Activated CD4-positive, alpha-beta T cell treated with anti-CD3 and anti-CD28 coated beads, Interleukin-2, Interleukin-4, amounts not matched to agents 100 ng/mL and 50 ng/mL, durations not matched to agents 16 hours and 8 hours (primary cell): Measurements from ENCODE around the gene RBM41.
"Not testable (repeated sequence)": the region's sequence is repeated elsewhere in the genome, so short reads cannot be mapped to it uniquely, and the experiment has no call there.

ENCODE experiments used
- DNase-seq: peaks from one replicate; pipeline ENCODE4 v3.0.0-alpha.2; 2020; ENCODE audit warnings: low spot score

Gene RBM41

DNA sequence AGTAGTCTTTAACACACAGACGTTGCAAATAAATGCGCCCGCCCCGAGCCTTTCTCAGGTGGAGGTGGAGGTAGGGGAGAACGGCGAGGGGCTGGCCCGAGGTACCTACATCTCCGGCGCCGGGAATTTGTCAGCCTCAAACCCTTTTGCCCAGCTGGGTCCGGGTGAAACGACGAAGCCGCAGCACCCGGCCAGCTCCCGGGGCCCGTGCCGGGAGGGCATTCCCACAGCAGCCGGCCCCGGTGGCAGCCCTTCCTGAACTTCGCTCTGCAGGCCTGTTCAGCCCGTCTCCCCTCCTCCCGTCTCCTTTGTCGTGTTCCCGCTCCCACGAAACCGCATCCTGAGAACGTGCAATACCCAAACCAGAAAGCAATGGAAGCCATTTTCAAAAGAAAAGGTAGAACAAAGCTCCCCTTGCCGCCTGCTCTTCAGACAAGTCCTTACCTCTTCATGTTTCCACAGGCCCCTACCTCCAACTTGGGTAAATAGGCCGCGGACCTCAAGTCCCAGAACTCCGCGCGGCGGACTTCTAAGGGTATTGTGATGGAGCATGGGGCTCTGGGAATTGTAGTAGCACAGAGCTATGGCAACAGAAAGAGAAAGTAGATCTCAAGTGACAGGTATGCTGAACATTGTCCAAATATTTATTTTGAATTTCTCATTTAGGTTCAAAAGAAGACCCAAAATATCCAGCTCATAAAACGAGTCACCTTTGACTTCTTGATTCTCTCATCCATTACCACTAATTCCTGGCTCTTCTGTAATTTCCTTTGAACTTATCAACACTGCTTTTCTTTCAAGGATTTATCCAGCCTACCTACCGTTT lies at the start of gene RBM41:
TSS of gene RBM41 (minus strand) at position 501 of the 826 bp plus-strand sequence. CDS start at position 452, 49 bp downstream.
- DNase-seq = peak; percentile 75

- DNase-seq = no peak
Observed at GRCh38 chrX:107168257-107168656, 49.6 kb upstream of the RBM41 start.

DNA sequence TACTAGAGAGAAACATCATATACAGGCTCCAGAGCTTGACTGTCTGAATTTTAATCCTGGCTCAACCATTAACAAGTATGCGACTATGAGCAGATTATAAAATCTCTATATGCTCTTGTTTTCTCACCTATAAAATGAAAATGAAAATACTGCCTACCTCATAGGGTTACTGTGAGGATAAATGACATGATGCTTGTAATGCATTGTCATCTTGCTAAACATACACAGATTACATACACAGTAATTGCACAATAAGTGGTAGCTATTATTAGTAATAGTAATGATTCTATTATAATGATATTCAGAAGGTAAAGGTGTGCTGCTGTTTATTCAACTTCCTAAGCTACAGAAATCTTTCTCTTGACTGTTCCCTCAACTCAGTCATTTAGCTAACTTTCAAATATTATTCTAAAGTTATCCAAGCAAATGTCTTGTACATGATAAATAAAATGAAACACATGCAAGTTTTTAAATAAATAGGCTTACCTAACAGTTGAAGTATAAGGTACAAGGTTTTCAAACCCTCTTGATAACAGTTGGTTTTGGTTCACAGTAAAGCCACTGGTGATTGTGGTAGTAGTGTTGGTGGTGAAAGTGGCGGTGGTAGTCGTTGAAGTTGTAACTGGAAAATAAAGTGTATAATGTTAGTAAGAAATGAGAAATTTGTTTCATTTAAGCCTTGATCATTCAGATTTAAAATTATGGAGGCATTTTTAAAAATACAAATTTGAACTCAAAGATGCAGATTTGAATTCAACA lies 48.7 kb upstream of the RBM41 start:
- no peak for DNase-seq

DNA sequence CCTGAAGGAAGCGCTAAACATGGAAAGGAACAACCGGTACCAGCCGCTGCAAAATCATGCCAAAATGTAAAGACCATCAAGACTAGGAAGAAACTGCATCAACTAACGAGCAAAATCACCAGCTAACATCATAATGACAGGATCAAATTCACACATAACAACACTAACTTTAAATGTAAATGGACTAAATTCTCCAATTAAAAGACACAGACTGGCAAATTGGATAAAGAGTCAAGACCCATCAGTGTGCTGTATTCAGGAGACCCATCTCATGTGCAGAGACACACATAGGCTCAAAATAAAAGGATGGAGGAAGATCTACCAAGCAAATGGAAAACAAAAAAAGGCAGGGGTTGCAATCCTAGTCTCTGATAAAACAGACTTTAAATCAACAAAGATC lies 39.0 kb upstream of the RBM41 start:
- DNase-seq = not testable (repeated sequence)

- not testable (repeated sequence) for DNase-seq
Observed at GRCh38 chrX:107155621-107156430, 37.2 kb upstream of the RBM41 start.

GRCh38 chrX:107154787-107155620 lies 36.4 kb upstream of the RBM41 start:
- DNase-seq = no peak

- DNase-seq = no peak
Observed at GRCh38 chrX:107153005-107153404, 34.4 kb upstream of the RBM41 start.

DNA sequence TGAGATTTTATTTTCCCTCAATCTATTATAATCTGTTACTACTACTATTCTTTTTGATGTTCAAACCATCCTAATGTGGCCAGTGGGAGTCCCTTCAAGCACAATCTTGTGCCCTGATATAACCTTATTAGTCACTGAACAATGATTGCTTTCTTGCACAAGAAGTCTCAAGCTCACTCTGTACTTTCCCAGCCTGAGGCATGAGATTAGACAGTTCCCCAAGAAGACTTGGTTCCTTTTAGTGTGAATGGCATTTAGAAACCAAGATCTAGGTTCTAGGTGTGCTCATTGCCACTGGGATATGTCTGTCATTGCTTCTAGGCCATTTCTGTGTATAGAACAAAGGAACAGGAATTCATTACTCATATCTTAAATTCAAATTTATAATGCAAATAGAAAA lies 28.0 kb upstream of the RBM41 start:
- DNase-seq = no peak

DNA sequence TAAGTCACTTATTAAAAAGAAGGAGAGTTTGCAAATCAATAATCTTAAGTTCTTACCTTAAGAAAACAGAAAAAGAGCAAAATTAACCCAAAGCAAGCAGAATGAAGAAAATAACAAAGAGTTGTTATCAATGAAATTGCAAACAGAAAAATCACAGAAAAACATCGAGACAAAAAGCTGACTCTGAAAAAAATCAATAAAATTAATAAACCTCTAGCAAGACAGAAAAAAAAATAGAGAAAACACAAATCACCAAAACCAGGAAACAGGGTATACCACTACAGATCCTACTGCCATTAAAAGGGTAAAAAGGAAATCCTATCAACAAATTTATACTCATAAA lies 17.3 kb upstream of the RBM41 start:
- DNase-seq = no peak

DNA sequence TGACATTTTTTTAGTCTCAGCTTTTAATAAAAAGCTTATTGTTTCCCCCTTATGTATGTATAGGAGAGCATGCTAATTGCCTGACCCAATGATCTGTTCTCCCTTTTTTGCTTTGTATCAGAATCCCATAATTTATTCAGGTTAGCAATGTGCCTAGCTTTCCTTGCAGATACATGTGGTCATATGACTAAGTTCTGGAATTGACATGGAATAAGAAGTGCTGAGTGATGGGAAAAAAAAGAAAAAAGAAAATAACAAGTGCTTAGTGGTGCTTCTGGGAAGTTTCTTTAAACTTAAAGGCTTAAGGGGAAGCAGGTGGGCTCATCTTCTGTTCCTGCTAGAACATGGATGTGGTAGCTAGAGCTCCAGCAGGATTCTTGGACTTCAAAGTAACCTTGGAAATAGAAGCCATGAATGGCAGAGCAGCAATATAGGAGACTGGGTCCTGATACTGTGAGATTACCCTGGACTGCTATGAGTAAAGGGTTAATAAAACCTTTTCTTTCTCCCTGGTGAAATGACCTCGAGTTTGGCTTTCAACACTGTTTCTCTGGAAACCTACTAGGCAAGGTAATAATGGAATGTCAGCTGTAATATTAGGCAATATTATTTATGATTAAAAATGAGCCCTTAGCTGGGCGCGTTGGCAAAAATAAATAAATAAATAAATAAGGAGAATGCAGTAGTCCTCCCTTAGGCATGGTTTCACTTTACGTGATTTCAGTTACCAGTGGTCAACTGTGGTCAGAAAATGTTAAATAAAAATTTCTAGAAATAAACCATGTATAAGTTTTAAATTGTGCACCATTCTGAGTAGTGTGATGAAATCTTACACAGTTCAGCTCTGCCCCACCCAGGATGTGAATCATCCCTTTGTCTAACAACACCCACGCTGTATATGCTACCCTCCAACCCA lies 16.7 kb upstream of the RBM41 start:
- DNase-seq = no peak

- no peak for DNase-seq
Observed at GRCh38 chrX:107123750-107124149, 5.1 kb upstream of the RBM41 start.

DNA sequence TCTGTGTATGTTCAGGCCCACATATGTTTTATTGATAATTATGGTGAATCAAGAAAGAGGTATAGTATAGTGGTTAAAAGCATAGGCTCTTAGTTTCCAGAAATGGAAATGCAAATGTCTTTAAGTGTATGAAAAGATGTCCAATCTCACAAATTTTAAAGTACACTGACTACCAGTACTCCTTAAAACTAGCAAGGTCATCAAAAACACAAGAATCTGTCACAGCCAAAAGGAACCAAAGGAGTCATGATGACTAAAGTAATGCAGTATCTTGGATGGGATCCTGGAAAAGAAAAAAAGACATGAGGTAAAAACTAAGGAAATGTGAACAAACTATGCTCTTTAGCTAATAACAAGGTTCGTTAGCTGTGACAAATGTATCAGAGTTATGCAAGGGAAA lies 661 bp upstream of the RBM41 start:
- no peak for DNase-seq

DNA sequence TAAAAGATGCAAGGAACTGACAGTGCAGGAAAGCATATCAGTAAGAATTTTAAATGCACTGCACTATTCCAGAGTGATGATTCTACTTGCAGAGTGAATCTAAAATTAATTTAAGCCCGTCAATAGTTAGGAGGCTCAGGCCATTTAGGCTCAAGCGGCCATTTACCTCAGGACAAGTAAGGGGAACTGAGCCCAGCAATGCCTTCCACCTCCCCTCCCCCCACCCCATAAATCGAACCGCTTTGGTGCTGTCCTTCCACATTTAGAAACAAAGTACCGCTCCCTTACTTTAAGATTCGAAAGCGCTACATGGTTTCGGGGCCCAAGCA lies 665 bp downstream of the RBM41 start:
- DNase-seq = no peak

DNA sequence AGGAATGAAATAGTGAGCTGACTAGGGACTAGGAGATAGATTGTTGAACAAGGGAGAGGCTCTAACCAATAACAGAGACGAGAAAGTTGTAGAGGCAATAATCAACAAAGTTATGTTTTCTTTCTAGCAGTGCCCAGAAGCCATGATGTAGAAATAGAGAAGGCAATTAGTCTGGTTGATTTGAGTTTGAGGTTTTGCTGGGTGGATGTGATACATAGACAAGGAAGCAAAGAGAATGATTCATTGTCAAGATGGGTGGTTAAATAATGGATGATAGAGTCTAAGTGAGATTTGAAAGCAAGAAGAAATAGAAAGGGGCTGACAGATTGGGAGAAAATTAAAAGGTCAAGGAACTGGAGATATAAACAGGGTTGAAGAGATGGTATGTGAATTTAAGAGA lies 11.2 kb downstream of the RBM41 start:
- DNase-seq = no peak

DNA sequence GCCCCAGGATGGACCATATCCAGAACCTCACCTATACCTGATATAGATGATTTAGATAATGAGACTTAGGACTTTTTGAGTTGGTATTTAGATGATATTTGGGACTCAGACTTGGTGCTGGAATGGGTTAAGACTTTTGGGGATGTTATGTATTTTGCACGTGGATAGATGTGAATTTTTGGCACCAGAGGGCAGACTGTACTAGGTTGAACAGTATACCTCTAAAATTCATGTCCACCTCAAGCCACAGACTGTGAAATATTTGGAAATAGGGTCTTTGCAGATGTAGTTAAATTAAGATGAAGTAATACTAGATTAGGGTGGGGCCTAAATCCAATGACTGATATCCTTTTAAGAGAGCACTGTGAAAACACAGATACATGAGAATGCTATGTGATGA lies 15.6 kb downstream of the RBM41 start:
- DNase-seq = no peak

- no peak for DNase-seq
Observed at GRCh38 chrX:107076158-107076557, 42.5 kb downstream of the RBM41 start.

DNA sequence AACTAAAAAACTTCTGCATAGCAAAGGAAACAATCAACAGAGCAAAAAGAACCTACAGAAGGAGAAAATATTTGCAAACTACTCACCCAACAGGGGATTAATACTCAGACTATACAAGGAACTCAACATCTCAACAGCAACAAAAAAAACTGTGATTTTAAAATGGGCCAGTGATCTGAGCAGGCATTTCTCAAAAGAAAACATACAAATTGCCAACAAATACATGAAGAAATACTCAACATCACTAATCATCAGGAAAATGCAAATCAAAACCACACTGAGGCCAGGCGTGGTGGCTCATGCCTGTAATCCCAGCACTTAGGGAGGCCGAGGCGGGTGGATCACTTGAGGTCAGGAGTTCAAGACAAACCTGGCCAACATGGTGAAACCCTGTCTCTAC lies 60.9 kb downstream of the RBM41 start:
- DNase-seq = not testable (repeated sequence)

GRCh38 chrX:107054978-107055377 lies 63.6 kb downstream of the RBM41 start:
- DNase-seq = no peak

DNA sequence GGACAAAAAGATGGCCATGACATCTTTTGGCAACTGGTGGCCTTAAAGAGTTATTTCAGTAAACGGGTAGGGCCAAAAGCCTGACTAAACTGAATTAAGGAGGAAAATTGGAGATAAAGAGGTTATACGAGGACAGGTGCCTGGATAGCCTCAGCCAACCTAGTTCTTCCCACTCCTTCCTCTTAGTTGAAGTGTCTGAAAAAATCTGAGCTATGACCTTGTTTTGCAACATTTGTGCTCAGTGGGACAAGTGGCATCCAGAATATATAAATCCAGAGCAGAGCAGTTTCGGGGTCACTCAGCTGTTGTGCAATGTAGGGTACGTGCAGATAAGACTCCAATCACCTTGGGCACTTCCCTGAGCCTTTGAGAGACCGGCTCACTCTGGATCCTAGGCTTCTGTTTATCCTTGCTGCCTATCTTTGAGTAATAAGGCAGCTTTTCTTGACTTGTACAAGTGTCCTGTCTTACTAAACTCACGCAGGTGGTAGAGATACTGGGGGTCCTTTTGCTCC lies 68.4 kb downstream of the RBM41 start:
- DNase-seq = no peak

DNA sequence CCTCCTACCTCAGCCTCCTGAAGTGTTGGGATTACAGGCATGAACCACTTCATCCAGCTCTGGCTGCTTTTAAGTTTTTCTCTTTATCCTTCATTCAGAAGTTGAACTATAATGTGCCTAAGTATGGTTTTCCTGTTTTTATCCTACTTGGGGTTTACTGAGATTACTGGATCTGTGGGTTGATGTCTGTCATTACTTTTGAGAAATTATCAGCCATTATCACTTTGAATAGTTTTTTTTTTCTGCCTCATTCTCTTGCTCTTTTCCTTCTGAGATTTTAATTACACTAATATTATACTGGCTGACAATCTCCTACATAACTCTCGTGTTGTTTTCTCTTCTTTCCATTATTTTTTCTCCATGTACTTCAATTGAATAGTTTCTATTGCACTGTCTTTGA lies 71.0 kb downstream of the RBM41 start:
- no peak for DNase-seq

GRCh38 chrX:107029752-107030151 lies 88.9 kb downstream of the RBM41 start:
- no peak for DNase-seq
